HEK293 (cell line): ENCODE data around the gene SUOX.

Source experiments
- HOXC10 ChIP-seq: sonication (generic); formaldehyde crosslinking; IDR thresholded peaks from 2 replicates; pipeline ENCODE4 v1.8.1; 2023; ENCODE audit warnings: mild to moderate bottlenecking, missing genetic modification reagents
- IKZF3 ChIP-seq: fragments of 450-650 bp; IDR thresholded peaks from 2 replicates; pipeline ENCODE4 v1.5.0; 2018; ENCODE audit warnings: missing biosample characterization, mild to moderate bottlenecking, missing genetic modification characterization, moderate library complexity
- PRDM1 ChIP-seq: fragments of 450-650 bp; formaldehyde crosslinking; IDR thresholded peaks from 2 replicates; pipeline ENCODE4; 2016; ENCODE audit warnings: missing biosample characterization, missing genetic modification characterization
- SALL2 ChIP-seq: fragments of 450-650 bp; formaldehyde crosslinking; IDR thresholded peaks from 2 replicates; pipeline ENCODE4 v1.5.0; 2017; ENCODE audit warnings: missing biosample characterization, mild to moderate bottlenecking, missing genetic modification characterization, borderline replicate concordance
- ZBTB7A ChIP-seq: fragments of 450-650 bp; formaldehyde crosslinking; IDR thresholded peaks from 2 replicates; pipeline ENCODE4 v1.5.1; 2016; ENCODE audit warnings: low read depth, missing biosample characterization, missing genetic modification characterization
- ZNF112 ChIP-seq: fragments of 450-650 bp; formaldehyde crosslinking; IDR thresholded peaks from 2 replicates; pipeline ENCODE4 v1.5.0; 2017; ENCODE audit warnings: missing biosample characterization, missing genetic modification characterization
- ZNF121 ChIP-seq: fragments of 450-650 bp; formaldehyde crosslinking; IDR thresholded peaks from 2 replicates; pipeline ENCODE4 v1.5.1; 2016; ENCODE audit warnings: missing biosample characterization, missing genetic modification characterization
- ZNF174 ChIP-seq: fragments of 450-650 bp; formaldehyde crosslinking; IDR thresholded peaks from 2 replicates; pipeline ENCODE4 v1.5.0; 2017; ENCODE audit warnings: missing biosample characterization, mild to moderate bottlenecking, missing genetic modification characterization
- ZNF24 ChIP-seq: fragments of 450-650 bp; formaldehyde crosslinking; IDR thresholded peaks from 2 replicates; pipeline ENCODE4 v1.5.1; 2016; ENCODE audit warnings: missing biosample characterization, missing genetic modification characterization
- ZNF426 ChIP-seq: fragments of 450-650 bp; formaldehyde crosslinking; IDR thresholded peaks from 2 replicates; pipeline ENCODE4 v1.5.1; 2017; ENCODE audit warnings: missing biosample characterization, missing genetic modification characterization, mild to moderate bottlenecking, inconsistent platforms, moderate library complexity
- ZNF571 ChIP-seq: fragments of 450-650 bp; formaldehyde crosslinking; IDR thresholded peaks from 2 replicates; pipeline ENCODE4 v1.5.0; 2017; ENCODE audit warnings: missing biosample characterization, missing genetic modification characterization
- ZNF596 ChIP-seq: fragments of 450-650 bp; IDR thresholded peaks from 2 replicates; pipeline ENCODE4 v1.5.0; 2018; ENCODE audit warnings: missing biosample characterization, mild to moderate bottlenecking, missing genetic modification characterization, moderate library complexity
- ZNF626 ChIP-seq: fragments of 450-650 bp; sonication (Bioruptor Pico); formaldehyde crosslinking; IDR thresholded peaks from 2 replicates; pipeline ENCODE4 v1.5.1; 2018; ENCODE audit warnings: missing biosample characterization, missing genetic modification characterization, inconsistent platforms
- ZNF654 ChIP-seq: fragments of 450-650 bp; formaldehyde crosslinking; IDR thresholded peaks from 2 replicates; pipeline ENCODE4 v1.5.1; 2016; ENCODE audit warnings: low read depth, missing biosample characterization, missing genetic modification characterization
- ZNF701 ChIP-seq: fragments of 450-650 bp; formaldehyde crosslinking; IDR thresholded peaks from 2 replicates; pipeline ENCODE4 v1.5.1; 2016; ENCODE audit warnings: missing biosample characterization, missing genetic modification characterization
- ZNF768 ChIP-seq: fragments of 450-650 bp; formaldehyde crosslinking; IDR thresholded peaks from 2 replicates; pipeline ENCODE4 v1.5.1; 2018; ENCODE audit warnings: missing biosample characterization, mild to moderate bottlenecking, missing genetic modification characterization
- ZSCAN23 ChIP-seq: fragments of 450-650 bp; formaldehyde crosslinking; IDR thresholded peaks from 2 replicates; pipeline ENCODE4 v1.5.1; 2016; ENCODE audit warnings: missing biosample characterization, missing genetic modification characterization
- TF ChIP-seq, protein P1 (sequence below): fragments of 450-650 bp; formaldehyde crosslinking; conservative IDR thresholded peaks from 2 replicates; pipeline ENCODE4 v1.5.1; 2016; ENCODE audit warnings: low read depth, missing biosample characterization, missing genetic modification characterization
- TF ChIP-seq, protein P2 (sequence below): fragments of 450-650 bp; formaldehyde crosslinking; IDR thresholded peaks from 2 replicates; pipeline ENCODE4 v1.5.1; 2016; ENCODE audit warnings: missing biosample characterization, missing genetic modification characterization
- TF ChIP-seq, protein P3 (sequence below): fragments of 450-650 bp; formaldehyde crosslinking; IDR thresholded peaks from 2 replicates; pipeline ENCODE4 v1.5.1; 2016; ENCODE audit warnings: missing biosample characterization, missing genetic modification characterization
- TF ChIP-seq, protein P4 (sequence below): fragments of 450-650 bp; formaldehyde crosslinking; IDR thresholded peaks from 2 replicates; pipeline ENCODE4 v1.5.1; 2017; ENCODE audit warnings: missing biosample characterization, missing genetic modification characterization
- TF ChIP-seq, protein P5 (sequence below): fragments of 450-650 bp; formaldehyde crosslinking; IDR thresholded peaks from 2 replicates; pipeline ENCODE4 v1.5.1; 2017; ENCODE audit warnings: missing biosample characterization, missing genetic modification characterization
- TF ChIP-seq, protein P6 (sequence below): fragments of 450-650 bp; formaldehyde crosslinking; IDR thresholded peaks from 2 replicates; pipeline ENCODE4 v1.5.1; 2016; ENCODE audit warnings: missing biosample characterization, missing genetic modification characterization, borderline replicate concordance
- TF ChIP-seq, protein P7 (sequence below): fragments of 450-650 bp; formaldehyde crosslinking; IDR thresholded peaks from 2 replicates; pipeline ENCODE4 v1.5.1; 2016; ENCODE audit warnings: missing biosample characterization, missing genetic modification characterization

Gene SUOX

DNA sequence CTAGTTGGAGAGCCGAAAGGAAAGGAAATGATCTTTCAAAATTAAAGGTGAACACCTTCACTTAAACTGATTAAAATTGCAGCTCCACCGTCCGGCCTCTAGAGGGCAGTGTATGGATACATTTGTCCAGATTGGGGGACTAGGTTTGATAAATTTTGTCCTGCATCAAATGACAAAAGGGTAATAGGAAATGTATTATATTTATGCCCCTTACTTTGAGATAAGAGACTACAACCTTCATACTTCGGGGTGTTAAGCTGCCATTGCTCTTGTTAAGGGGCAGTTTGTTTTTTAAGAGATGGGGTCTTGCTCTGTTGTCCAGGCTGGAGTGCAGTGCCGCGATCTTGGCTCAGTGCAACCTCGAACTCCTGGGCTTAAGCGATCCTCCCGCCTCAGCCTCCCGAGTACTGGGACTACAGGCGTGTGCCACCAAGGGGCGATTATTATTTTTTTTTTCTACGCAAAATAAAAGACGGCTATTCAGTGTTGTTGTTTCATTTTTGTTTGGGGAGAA lies 818 bp upstream of the SUOX start (continued):
- TF ChIP-seq, protein P1, sequence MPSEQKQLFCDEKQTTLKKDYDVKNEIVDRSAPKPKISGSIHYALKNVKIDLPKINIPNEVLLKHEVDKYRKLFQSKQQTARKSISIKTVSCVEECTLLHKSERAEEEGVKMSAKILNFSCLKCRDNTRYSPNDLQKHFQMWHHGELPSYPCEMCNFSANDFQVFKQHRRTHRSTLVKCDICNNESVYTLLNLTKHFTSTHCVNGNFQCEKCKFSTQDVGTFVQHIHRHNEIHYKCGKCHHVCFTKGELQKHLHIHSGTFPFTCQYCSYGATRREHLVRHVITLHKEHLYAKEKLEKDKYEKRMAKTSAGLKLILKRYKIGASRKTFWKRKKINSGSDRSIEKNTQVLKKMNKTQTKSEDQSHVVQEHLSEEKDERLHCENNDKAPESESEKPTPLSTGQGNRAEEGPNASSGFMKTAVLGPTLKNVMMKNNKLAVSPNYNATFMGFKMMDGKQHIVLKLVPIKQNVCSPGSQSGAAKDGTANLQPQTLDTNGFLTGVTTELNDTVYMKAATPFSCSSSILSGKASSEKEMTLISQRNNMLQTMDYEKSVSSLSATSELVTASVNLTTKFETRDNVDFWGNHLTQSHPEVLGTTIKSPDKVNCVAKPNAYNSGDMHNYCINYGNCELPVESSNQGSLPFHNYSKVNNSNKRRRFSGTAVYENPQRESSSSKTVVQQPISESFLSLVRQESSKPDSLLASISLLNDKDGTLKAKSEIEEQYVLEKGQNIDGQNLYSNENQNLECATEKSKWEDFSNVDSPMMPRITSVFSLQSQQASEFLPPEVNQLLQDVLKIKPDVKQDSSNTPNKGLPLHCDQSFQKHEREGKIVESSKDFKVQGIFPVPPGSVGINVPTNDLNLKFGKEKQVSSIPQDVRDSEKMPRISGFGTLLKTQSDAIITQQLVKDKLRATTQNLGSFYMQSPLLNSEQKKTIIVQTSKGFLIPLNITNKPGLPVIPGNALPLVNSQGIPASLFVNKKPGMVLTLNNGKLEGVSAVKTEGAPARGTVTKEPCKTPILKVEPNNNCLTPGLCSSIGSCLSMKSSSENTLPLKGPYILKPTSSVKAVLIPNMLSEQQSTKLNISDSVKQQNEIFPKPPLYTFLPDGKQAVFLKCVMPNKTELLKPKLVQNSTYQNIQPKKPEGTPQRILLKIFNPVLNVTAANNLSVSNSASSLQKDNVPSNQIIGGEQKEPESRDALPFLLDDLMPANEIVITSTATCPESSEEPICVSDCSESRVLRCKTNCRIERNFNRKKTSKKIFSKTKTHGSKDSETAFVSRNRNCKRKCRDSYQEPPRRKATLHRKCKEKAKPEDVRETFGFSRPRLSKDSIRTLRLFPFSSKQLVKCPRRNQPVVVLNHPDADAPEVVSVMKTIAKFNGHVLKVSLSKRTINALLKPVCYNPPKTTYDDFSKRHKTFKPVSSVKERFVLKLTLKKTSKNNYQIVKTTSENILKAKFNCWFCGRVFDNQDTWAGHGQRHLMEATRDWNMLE = no peak
- TF ChIP-seq, protein P2, sequence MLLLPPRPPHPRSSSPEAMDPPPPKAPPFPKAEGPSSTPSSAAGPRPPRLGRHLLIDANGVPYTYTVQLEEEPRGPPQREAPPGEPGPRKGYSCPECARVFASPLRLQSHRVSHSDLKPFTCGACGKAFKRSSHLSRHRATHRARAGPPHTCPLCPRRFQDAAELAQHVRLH = 0 out of 2 replicates have a peak, but pooled peaks have one; percentile 44
- TF ChIP-seq HOXC10 (CRISPR knock-in tag) (no peak), ZNF571 (tag by site-specific recombination) (no peak), ZNF768 (tag by site-specific recombination) (peak; percentile 58; the same call in 1 of the 2 replicates), ZNF112 (no peak), ZNF24 (tag by site-specific recombination) (no peak), PRDM1 (no peak), SALL2 (tag by site-specific recombination) (no peak), ZBTB7A (tag by site-specific recombination) (no peak), ZNF596 (tag by site-specific recombination) (no peak), IKZF3 (no peak), ZNF654 (tag by site-specific recombination) (peak; percentile 74), ZNF701 (no peak), ZNF174 (tag by site-specific recombination) (no peak), ZNF121 (tag by site-specific recombination) (peak; percentile 100), ZNF426 (tag by site-specific recombination) (no peak), ZNF626 (tag by site-specific recombination) (no peak), ZSCAN23 (tag by site-specific recombination) (no peak)
- TF ChIP-seq, protein P3, sequence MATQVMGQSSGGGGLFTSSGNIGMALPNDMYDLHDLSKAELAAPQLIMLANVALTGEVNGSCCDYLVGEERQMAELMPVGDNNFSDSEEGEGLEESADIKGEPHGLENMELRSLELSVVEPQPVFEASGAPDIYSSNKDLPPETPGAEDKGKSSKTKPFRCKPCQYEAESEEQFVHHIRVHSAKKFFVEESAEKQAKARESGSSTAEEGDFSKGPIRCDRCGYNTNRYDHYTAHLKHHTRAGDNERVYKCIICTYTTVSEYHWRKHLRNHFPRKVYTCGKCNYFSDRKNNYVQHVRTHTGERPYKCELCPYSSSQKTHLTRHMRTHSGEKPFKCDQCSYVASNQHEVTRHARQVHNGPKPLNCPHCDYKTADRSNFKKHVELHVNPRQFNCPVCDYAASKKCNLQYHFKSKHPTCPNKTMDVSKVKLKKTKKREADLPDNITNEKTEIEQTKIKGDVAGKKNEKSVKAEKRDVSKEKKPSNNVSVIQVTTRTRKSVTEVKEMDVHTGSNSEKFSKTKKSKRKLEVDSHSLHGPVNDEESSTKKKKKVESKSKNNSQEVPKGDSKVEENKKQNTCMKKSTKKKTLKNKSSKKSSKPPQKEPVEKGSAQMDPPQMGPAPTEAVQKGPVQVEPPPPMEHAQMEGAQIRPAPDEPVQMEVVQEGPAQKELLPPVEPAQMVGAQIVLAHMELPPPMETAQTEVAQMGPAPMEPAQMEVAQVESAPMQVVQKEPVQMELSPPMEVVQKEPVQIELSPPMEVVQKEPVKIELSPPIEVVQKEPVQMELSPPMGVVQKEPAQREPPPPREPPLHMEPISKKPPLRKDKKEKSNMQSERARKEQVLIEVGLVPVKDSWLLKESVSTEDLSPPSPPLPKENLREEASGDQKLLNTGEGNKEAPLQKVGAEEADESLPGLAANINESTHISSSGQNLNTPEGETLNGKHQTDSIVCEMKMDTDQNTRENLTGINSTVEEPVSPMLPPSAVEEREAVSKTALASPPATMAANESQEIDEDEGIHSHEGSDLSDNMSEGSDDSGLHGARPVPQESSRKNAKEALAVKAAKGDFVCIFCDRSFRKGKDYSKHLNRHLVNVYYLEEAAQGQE (tag by site-specific recombination) = no peak
- TF ChIP-seq, protein P4, sequence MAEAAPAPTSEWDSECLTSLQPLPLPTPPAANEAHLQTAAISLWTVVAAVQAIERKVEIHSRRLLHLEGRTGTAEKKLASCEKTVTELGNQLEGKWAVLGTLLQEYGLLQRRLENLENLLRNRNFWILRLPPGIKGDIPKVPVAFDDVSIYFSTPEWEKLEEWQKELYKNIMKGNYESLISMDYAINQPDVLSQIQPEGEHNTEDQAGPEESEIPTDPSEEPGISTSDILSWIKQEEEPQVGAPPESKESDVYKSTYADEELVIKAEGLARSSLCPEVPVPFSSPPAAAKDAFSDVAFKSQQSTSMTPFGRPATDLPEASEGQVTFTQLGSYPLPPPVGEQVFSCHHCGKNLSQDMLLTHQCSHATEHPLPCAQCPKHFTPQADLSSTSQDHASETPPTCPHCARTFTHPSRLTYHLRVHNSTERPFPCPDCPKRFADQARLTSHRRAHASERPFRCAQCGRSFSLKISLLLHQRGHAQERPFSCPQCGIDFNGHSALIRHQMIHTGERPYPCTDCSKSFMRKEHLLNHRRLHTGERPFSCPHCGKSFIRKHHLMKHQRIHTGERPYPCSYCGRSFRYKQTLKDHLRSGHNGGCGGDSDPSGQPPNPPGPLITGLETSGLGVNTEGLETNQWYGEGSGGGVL (tag by site-specific recombination) = no peak
- TF ChIP-seq, protein P5, sequence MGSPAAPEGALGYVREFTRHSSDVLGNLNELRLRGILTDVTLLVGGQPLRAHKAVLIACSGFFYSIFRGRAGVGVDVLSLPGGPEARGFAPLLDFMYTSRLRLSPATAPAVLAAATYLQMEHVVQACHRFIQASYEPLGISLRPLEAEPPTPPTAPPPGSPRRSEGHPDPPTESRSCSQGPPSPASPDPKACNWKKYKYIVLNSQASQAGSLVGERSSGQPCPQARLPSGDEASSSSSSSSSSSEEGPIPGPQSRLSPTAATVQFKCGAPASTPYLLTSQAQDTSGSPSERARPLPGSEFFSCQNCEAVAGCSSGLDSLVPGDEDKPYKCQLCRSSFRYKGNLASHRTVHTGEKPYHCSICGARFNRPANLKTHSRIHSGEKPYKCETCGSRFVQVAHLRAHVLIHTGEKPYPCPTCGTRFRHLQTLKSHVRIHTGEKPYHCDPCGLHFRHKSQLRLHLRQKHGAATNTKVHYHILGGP (tag by site-specific recombination) = no peak
- TF ChIP-seq, protein P6, sequence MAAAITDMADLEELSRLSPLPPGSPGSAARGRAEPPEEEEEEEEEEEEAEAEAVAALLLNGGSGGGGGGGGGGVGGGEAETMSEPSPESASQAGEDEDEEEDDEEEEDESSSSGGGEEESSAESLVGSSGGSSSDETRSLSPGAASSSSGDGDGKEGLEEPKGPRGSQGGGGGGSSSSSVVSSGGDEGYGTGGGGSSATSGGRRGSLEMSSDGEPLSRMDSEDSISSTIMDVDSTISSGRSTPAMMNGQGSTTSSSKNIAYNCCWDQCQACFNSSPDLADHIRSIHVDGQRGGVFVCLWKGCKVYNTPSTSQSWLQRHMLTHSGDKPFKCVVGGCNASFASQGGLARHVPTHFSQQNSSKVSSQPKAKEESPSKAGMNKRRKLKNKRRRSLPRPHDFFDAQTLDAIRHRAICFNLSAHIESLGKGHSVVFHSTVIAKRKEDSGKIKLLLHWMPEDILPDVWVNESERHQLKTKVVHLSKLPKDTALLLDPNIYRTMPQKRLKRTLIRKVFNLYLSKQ (tag by site-specific recombination) = no peak
- TF ChIP-seq, protein P7, sequence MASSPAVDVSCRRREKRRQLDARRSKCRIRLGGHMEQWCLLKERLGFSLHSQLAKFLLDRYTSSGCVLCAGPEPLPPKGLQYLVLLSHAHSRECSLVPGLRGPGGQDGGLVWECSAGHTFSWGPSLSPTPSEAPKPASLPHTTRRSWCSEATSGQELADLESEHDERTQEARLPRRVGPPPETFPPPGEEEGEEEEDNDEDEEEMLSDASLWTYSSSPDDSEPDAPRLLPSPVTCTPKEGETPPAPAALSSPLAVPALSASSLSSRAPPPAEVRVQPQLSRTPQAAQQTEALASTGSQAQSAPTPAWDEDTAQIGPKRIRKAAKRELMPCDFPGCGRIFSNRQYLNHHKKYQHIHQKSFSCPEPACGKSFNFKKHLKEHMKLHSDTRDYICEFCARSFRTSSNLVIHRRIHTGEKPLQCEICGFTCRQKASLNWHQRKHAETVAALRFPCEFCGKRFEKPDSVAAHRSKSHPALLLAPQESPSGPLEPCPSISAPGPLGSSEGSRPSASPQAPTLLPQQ (tag by site-specific recombination) = no peak
